ENCODE data around the gene TRPV5. TPM values are rescaled to one million over a fixed set of nuclear protein-coding genes. Genes with fewer than 3 reads are reported as not detected.

TRPV5 gene
- total and polyA plus RNA-seq, 5 experiments from 2014 or later: 0.30 TPM; not detected in 4

DNA sequence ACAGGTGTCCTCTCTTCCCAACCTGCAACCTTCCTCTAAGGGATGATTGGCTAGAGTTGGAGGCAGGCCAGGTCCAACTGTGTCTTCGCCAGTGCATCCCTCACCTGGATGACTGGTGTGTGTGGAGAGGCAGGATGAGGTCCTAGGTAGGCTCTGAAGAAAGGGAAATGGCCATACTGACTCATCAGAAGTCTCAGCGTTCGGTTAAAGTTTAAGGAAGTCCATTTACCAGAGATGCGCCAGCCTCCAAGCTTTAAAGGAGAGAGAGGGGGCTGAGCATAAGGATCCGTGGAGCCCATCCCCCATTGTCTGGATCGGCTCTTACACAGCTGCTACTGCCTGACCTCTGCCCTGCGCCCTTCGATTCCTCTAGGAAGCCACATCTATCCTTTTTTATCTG, 24.2 kb upstream of the TRPV5 start:
- H3K27ac Mint-ChIP-seq: no peak overlapping the region
- peaks cover 11 to 24% (median 18%) of the 10 kb centered on the region in 5 donors for H3K27me3 Mint-ChIP-seq
- H3K4me3 Mint-ChIP-seq: no peak overlapping the region
- peaks cover 0 to 26% (median 5%) of the 10 kb centered on the region in 3 donors for H3K36me3 Mint-ChIP-seq
- ATAC-seq: no peak
- POLR2A ChIA-PET: no interaction called here
- DNase-seq: no peak
- peaks cover 13 to 33% (median 27%) of the 10 kb centered on the region in 9 donors for H3K9me3 Mint-ChIP-seq
- no peaks in the 10 kb centered on the region for H3K4me1 Mint-ChIP-seq

DNA sequence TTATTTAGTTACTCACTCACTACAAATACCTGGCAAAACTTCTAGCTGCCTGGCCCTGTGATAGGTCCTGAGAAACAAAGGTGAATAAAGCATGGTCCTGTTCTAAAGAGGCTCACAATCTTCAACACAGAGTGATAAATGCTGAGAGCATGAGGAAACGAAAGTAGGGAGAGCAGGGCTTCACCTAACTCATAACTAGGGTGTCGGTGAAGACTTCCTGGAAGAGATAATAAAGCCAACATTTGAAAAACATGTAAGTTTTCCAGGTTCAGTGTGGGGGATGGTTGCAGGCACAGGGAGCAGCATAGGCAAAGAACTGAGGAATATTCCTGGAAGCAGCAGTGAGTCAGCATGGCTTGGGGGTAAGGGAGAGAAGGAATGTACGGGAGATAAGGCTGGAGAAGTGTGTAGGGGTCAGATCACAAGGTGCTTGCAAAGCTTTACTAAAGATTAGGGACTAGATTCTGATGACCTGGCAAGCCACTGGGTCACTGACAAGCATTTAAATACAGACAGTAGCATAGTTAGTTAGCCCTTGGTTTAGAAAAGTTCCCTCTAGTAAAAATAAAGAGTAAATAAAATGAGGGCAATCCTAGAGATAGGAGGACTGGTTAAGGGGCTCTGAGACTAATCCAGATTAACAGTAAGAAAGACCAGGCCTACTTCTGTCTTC, 23.5 kb upstream of the TRPV5 start:
- Mint-ChIP-seq H3K27me3 (peaks cover 11 to 24% (median 18%) of the 10 kb centered on the region in 5 donors), H3K9me3 (peaks cover 13 to 33% (median 27%) of the 10 kb centered on the region in 9 donors), H3K4me3 (no peak overlapping the region), H3K27ac (no peak overlapping the region), H3K36me3 (peaks cover 0 to 26% (median 5%) of the 10 kb centered on the region in 3 donors), H3K4me1 (no peaks in the 10 kb centered on the region)
- ATAC-seq (no peak), DNase-seq (no peak)
- POLR2A ChIA-PET: no interaction called here

DNA sequence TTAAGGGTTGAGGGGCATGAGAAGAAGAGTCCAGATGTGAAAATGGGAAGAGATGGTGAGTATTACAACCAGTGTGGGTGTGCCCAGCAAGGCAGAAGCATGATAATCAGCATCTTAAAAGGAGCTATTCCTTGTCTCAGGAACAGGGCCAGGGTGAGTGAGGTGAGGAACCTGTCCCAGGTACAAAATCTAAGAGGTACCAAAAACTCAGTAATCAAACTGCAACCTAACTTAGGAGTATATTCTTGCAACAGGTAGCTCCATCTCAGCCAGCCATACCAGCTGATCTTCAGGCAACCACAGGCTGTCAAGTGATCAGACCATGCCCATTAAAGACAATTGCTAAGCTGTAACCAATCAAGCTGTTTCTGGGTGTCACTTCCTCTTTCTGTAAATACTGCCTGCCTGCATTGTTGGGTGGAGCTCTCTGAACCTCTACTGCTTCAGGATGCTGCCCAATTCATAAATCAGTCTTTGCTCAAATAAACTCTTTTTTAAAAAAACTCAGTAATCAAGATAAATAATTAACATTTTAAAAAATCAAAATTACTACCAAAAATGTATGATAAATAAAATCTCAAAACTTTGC, 21.2 kb upstream of the TRPV5 start:
- Mint-ChIP-seq H3K27me3 (peaks cover 7 to 10% (median 9%) of the 10 kb centered on the region in 5 donors), H3K9me3 (peaks cover 13 to 33% (median 27%) of the 10 kb centered on the region in 9 donors), H3K4me1 (no peaks in the 10 kb centered on the region), H3K4me3 (no peak overlapping the region), H3K36me3 (peaks cover 0 to 26% (median 5%) of the 10 kb centered on the region in 3 donors), H3K27ac (no peak overlapping the region)
- DNase-seq (no peak), ATAC-seq (no peak)
- POLR2A ChIA-PET: no interaction called here

DNA sequence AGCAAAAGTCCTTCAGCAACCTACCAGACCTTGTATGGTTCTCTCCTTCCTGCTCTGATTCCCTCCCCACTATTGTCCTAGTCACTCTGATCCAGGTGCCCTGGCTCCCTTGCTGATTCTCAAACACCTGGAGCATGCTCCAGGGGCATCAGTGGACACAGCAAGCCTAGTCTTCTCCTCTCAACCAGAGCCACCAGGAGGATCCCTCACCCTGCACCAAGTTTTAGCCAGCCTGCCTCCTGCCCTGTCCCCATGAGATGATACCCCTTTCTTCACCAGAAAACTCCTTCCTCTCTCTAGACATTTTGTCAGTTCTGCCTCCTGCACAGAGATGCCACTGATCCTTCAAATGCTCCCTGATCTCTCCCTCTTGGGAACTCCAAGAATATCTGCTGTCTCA, 16.7 kb upstream of the TRPV5 start:
- Mint-ChIP-seq H3K9me3 (peaks cover 6 to 17% (median 12%) of the 10 kb centered on the region in 9 donors), H3K36me3 (peaks cover 0 to 13% (median 2%) of the 10 kb centered on the region in 3 donors), H3K27ac (no peak overlapping the region), H3K4me3 (no peak overlapping the region), H3K4me1 (no peaks in the 10 kb centered on the region), H3K27me3 (peaks cover 2 to 17% (median 7%) of the 10 kb centered on the region in 5 donors)
- ATAC-seq (no peak), DNase-seq (no peak)
- POLR2A ChIA-PET: no interaction called here

DNA sequence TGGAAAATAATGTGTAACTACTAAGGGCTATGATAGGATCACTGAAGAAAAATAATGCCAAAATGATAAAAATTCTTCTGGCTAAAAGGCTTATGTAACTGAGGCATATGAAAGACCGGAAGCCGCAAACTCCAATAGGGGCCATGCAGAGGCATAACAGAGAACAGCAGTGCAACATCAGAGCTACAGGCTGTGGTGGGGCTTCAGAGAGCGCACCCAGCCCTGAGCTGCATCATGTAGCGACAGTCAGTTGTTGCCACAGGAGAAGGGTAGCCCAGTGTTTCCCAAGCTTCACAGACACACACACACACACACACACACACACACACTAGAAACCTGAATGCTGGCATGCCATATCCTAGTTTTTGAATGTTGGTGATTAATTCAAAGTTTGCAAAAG, 15.1 kb upstream of the TRPV5 start:
- Mint-ChIP-seq H3K9me3 (peaks cover 0 to 8% (median 2%) of the 10 kb centered on the region in 9 donors), H3K4me1 (peaks cover 0 to 2% (median 0%) of the 10 kb centered on the region in 4 donors), H3K4me3 (no peak overlapping the region), H3K27me3 (peaks cover 3 to 17% (median 11%) of the 10 kb centered on the region in 5 donors), H3K36me3 (peaks cover 0 to 3% (median under 1%) of the 10 kb centered on the region in 3 donors), H3K27ac (no peak overlapping the region)
- ATAC-seq (no peak), DNase-seq (no peak)
- POLR2A ChIA-PET: no interaction called here

DNA sequence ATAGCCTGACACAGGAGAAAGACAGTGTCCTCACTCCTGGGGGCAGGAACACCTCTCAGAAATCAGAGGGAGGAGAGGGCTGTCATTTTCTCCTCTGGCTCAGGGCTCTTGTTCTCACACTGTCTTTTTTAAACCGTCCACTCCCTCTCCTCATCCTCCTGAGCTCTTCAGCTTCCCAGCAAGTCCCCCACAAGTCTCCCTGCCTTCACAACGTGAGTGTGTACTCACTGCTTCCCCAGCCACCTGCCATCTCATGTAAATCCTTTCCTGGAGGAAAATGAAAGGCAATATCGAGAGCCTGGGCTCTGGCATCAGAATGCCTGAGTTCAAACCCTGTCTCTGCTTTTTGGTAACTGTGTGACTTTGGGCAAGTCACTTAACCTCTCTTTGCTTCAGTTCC, 11.5 kb upstream of the TRPV5 start:
- no peaks in the 10 kb centered on the region for H3K9me3 Mint-ChIP-seq
- POLR2A ChIA-PET: no interaction called here
- DNase-seq: no peak

DNA sequence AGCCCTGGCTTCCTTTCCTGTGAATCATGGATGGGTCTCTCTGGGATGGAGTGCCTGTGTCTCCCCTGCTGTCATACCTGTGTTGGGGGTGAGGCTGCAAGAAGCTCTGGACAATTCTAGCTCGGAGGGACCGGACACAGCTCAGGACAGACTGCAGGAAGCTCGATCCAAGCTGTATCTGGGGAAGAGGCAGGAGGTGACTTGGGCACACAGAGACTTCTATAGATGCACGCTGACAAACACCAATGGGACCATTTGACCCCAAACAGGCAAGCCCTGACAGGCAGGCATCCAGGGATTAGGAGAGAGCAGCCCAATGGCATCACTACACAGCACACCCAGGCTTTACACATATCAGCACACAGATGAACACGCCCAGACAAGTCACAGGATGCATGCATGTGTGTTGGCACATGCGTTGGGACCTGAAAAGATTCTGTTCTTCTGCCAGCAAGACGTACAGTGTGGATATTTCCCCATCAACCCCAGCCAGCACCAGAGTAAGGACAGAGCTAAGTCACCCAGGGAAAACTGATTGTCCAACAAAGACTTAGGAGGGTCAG, 10.2 kb upstream of the TRPV5 start:
- H3K36me3 Mint-ChIP-seq: no peaks in the 10 kb centered on the region
- peaks cover 0 to 2% (median 0%) of the 10 kb centered on the region in 4 donors for H3K4me1 Mint-ChIP-seq
- DNase-seq (no peak), ATAC-seq (no peak)
- H3K27me3 Mint-ChIP-seq: peaks cover 2 to 26% (median 7%) of the 10 kb centered on the region in 5 donors
- no peaks in the 10 kb centered on the region for H3K9me3 Mint-ChIP-seq
- POLR2A ChIA-PET: no interaction called here
- no peak overlapping the region for H3K4me3 Mint-ChIP-seq
- peak overlapping the region in 1 of 10 donors; percentile 56 for H3K27ac Mint-ChIP-seq

More for the DNA sequence above, 11.5 kb upstream of the TRPV5 start:
- H3K27ac Mint-ChIP-seq: peak overlapping the region in 1 of 10 donors; percentile 20
- no peak for ATAC-seq
- peaks cover 2 to 26% (median 7%) of the 10 kb centered on the region in 5 donors for H3K27me3 Mint-ChIP-seq
- H3K4me3 Mint-ChIP-seq: no peak overlapping the region
- no peaks in the 10 kb centered on the region for H3K36me3 Mint-ChIP-seq
- peaks cover 0 to 2% (median 0%) of the 10 kb centered on the region in 4 donors for H3K4me1 Mint-ChIP-seq

DNA sequence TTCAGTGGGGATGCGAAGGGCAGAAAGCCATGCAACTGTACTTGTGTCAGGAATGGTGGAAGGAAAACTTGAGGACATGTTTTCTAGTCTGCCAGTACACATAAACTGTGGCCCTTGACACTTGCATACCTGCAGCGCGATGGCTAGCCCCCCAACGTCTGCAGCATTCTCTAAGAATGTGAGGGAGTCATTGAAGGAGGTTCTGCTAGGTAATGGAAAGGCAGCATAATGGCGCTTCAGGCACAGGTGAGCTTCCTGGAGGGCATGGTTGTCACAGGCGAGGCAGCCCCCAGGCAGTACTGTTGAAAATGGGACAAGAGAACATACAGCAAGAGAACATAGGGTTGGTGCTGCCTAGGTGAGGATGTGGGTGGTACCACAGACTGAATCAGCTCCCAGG, 9.2 kb upstream of the TRPV5 start:
- POLR2A ChIA-PET: no interaction called here
- no peaks in the 10 kb centered on the region for H3K9me3 Mint-ChIP-seq
- H3K36me3 Mint-ChIP-seq: no peaks in the 10 kb centered on the region
- DNase-seq (no peak), ATAC-seq (no peak)
- H3K4me3 Mint-ChIP-seq: no peak overlapping the region
- H3K27ac Mint-ChIP-seq: no peak overlapping the region
- H3K4me1 Mint-ChIP-seq: peaks cover 0 to 2% (median 0%) of the 10 kb centered on the region in 4 donors
- peaks cover 2 to 26% (median 7%) of the 10 kb centered on the region in 5 donors for H3K27me3 Mint-ChIP-seq

DNA sequence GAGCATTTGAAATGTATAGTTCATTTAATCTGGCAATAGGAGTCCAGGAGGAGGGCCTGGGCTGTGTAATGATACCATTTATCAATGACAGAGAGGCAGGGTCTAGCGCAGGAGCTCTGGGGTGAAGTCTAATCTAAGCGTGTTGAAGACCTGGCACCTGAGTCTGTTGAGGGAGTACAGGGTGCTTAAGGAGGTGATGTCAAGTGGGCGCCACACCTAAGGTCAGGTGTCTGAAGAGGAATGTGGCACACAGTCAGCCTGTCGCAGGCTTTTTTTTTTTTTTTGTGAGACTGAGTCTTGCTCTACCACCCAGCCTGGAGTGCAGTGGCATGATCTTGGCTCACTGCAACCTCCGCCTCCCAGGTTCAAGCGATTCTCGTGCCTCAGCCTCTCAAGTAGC, 8.0 kb upstream of the TRPV5 start:
- ATAC-seq (no peak), DNase-seq (no peak)
- H3K27me3 Mint-ChIP-seq: peaks cover 0 to 22% (median 4%) of the 10 kb centered on the region in 5 donors
- no peaks in the 10 kb centered on the region for H3K36me3 Mint-ChIP-seq
- POLR2A ChIA-PET: no interaction called here
- H3K9me3 Mint-ChIP-seq: no peaks in the 10 kb centered on the region
- H3K4me1 Mint-ChIP-seq: peaks cover 0 to 2% (median 0%) of the 10 kb centered on the region in 4 donors
- H3K4me3 Mint-ChIP-seq: no peak overlapping the region
- H3K27ac Mint-ChIP-seq: no peak overlapping the region

DNA sequence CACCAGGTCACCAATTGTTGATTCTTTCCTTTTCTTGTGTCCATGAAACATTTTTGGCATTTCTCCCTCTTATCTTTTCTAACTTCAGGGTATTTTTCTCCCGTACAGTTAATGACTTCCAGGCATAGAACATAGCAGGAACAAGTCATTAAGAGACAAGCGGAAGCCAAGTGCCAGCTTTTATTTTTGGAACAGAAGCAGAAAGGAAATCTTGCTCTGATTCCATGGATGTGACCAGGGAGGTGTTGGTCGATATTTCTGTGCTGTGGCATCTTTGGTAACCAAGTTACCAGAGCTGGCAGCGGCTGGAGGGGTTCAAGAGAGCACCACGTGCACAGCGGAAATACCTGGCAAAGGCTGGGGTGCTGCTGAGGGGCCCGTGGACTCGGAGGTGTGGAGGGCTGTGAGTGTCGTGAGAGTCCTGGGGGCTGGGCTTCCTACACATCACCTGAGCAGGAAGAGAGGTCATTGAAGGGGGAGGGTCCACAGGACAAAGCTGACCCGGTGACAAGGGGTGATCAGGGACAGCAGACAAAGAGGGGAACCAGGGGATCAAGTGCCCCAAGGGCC, 7.5 kb upstream of the TRPV5 start:
- no peak for ATAC-seq
- H3K27me3 Mint-ChIP-seq: peaks cover 0 to 21% (median 2%) of the 10 kb centered on the region in 5 donors
- DNase-seq: no peak
- H3K4me1 Mint-ChIP-seq: peaks cover 0 to 2% (median 0%) of the 10 kb centered on the region in 4 donors
- H3K36me3 Mint-ChIP-seq: no peaks in the 10 kb centered on the region
- H3K27ac Mint-ChIP-seq: no peak overlapping the region
- POLR2A ChIA-PET: no interaction called here
- no peak overlapping the region for H3K4me3 Mint-ChIP-seq
- no peaks in the 10 kb centered on the region for H3K9me3 Mint-ChIP-seq

DNA sequence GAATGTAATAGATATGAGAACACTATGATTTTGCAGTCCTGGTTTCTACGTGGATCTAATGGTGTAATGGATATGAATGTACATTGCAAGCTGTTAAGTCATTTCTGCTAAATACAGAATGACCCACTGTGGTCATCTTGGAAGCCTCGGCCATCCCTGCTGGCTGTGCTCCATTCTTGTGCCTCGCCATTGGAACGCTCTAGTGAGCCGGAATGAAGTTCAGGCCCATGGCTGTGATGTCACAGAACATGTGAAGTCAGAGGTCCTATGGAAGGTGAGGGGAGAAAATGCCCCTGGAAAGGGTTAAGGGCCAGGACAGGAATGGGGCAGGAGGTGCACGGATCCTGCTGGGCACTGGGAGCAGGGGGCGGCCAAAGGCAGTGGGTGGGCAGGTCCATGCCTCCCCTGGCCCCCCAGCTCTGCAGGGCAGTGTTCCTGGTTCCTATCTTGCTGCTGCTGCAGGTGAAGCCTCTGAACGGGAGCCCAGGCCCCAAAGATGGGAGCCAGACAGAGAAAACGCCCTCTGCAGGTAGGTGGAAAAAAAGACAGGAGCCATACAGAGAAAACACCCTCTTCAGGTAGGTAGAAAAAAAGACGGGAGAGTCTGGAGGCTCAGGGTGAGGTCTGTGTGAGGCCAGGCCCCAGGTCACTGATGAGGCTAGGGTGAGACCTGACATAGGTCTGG, 5.8 kb upstream of the TRPV5 start, which contains the start of gene LLCFC1:
TSS of gene LLCFC1 (plus strand) at position 259 of the 685 bp plus-strand sequence. CDS start at position 397, 138 bp downstream.
- peaks cover 0 to 15% (median 0%) of the 10 kb centered on the region in 5 donors for H3K27me3 Mint-ChIP-seq
- H3K4me3 Mint-ChIP-seq: no peak within 1 kb of the TSS
- ATAC-seq (peak in 1 of 2 donors; percentile 12), DNase-seq (peak in 1 of 10 donors; percentile 6)
- POLR2A ChIA-PET: no interaction called here
- no peaks in the 10 kb centered on the region for H3K4me1 Mint-ChIP-seq
- H3K9me3 Mint-ChIP-seq: no peaks in the 10 kb centered on the region
- no peaks in the 10 kb centered on the region for H3K36me3 Mint-ChIP-seq
- H3K27ac Mint-ChIP-seq: no peak within 1 kb of the TSS

DNA sequence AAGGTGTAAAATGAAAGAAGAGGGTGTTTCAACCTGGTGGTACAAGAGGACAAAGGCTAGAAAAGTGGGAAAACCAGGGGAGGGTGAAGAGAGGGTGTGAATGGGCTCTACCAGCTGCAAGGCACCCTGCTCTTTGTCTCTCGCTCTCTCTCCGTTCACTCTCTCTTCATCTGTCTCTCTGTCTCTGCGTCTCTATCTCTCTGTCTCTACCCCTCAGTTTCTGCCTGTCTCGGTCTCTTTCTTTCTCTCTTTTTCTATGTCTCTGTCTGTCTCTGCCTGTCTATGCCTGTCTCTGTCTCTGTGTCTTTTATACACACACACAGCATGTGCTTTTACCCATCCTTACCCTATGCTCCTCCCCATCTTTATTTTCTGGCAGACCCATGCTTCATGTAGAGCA, 5.1 kb upstream of the TRPV5 start:
- peaks cover 0 to 13% (median 0%) of the 10 kb centered on the region in 5 donors for H3K27me3 Mint-ChIP-seq
- no peak for DNase-seq
- H3K27ac Mint-ChIP-seq: no peak overlapping the region
- H3K4me1 Mint-ChIP-seq: peaks cover 0 to under 1% (median 0%) of the 10 kb centered on the region in 4 donors
- POLR2A ChIA-PET: no interaction called here
- no peak overlapping the region for H3K4me3 Mint-ChIP-seq
- H3K9me3 Mint-ChIP-seq: no peaks in the 10 kb centered on the region
- ATAC-seq: no peak
- no peaks in the 10 kb centered on the region for H3K36me3 Mint-ChIP-seq

All from naive thymus-derived CD8-positive, alpha-beta T cell (primary cell).